B cell (primary cell): ENCODE results near the gene MAP3K5. TPM values are rescaled to one million over a fixed set of nuclear protein-coding genes. Genes with fewer than 3 reads are reported as not detected.

Source experiments
- ATAC-seq: fragments of 200-7000 bp; cut with Tn5 transposase; one replicate; pipeline ENCODE4 v1.10.0; 2021; ENCODE audit warnings: low read depth, mild to moderate bottlenecking, moderate number of reproducible peaks, moderate library complexity
- CTCF ChIA-PET: fragments of 350-600 bp; sonication (Branson Sonifier 250); formaldehyde crosslinking; loops from one replicate; lab custom pipeline; 2021; ENCODE audit warnings: antibody characterized with exemption, inconsistent platforms; lab: Charles Lee
- POLR2A ChIA-PET: fragments of 350-600 bp; sonication (Branson Sonifier 250); formaldehyde crosslinking; loops from one replicate; lab custom pipeline; 2021; ENCODE audit warnings: antibody characterized with exemption; lab: Charles Lee
- DNase-seq: peaks from one replicate; pipeline ENCODE4 v3.0.0; 2013
- H2AFZ ChIP-seq: 2 replicates; pipeline ENCODE4 v1.6.1; 2012; ENCODE audit warnings: mild to moderate bottlenecking, low read depth, low read length; ENCODE audit not compliant: insufficient read depth, poor library complexity, severe bottlenecking
- H3K27ac ChIP-seq, 2 donors: 1 replicate in 1 of 2; 2 replicates in 1 of 2; pipeline ENCODE4 v1.5.1; 2012 to 2013; ENCODE audit warnings: low read length in 2 of 2, mild to moderate bottlenecking in 2 of 2, moderate library complexity in 1 of 2
- H3K27me3 ChIP-seq, 4 experiments: fragments of 200-600 bp in 1 of 4; sonication (generic) in 1 of 4; replicated peaks in 1 of 4; 1 replicate in 2 of 4; 2 replicates in 2 of 4; pipeline versions ENCODE4 v1.6.1 to v1.7.0; 2013 to 2016; ENCODE audit warnings: low read length in 3 of 4, mild to moderate bottlenecking in 2 of 4, mixed read lengths in 1 of 4, moderate library complexity in 1 of 4; ENCODE audit not compliant: insufficient read depth in 4 of 4, control insufficient read depth in 3 of 4; ENCODE audit errors: control extremely low read depth in 1 of 4
- H3K36me3 ChIP-seq, 2 experiments: replicated peaks in 1 of 2; 1 replicate in 1 of 2; 2 replicates in 1 of 2; pipeline versions ENCODE4 v1.6.1 to v1.7.1; 2013; ENCODE audit warnings: low read length in 1 of 2; ENCODE audit not compliant: insufficient read depth in 2 of 2, control insufficient read depth in 1 of 2; ENCODE audit errors: control extremely low read depth in 1 of 2, extremely low read depth in 1 of 2
- H3K4me1 ChIP-seq, 2 donors: fragments of 200-600 bp in 1 of 2; sonication (generic) in 1 of 2; 1 replicate in 1 of 2; 2 replicates in 1 of 2; pipeline versions ENCODE4 v1.5.1 to v1.6.1; 2013 to 2017; ENCODE audit warnings: low read length in 2 of 2; ENCODE audit not compliant: control insufficient read depth in 2 of 2, insufficient read depth in 2 of 2
- H3K4me2 ChIP-seq: replicated peaks from 2 replicates; pipeline ENCODE3; 2012; ENCODE audit warnings: mild to moderate bottlenecking, low read depth, low read length; ENCODE audit not compliant: poor library complexity, severe bottlenecking
- H3K4me3 ChIP-seq, 5 experiments: fragments of 200-600 bp in 1 of 5; sonication (generic) in 1 of 5; 1 replicate in 3 of 5; 2 replicates in 2 of 5; pipeline versions ENCODE4 v1.5.1 to v1.7.0; 2011 to 2016; ENCODE audit warnings: low read length in 4 of 5, mild to moderate bottlenecking in 4 of 5, low read depth in 2 of 5, control low read depth in 1 of 5, moderate library complexity in 1 of 5; ENCODE audit not compliant: insufficient read depth in 1 of 5; ENCODE audit errors: control extremely low read depth in 1 of 5, extremely low read depth in 1 of 5
- H3K79me2 ChIP-seq: fragments of 200-600 bp; sonication (generic); one replicate; pipeline ENCODE4 v1.6.0; 2016; ENCODE audit warnings: low read length; ENCODE audit not compliant: control insufficient read depth, insufficient read depth
- H3K9ac ChIP-seq: fragments of 200-600 bp; sonication (generic); 2 replicates; pipeline ENCODE4 v1.6.1; 2017; ENCODE audit warnings: mild to moderate bottlenecking, low read length, moderate library complexity
- H3K9me3 ChIP-seq, 3 donors: one replicate each; pipeline versions ENCODE4 v1.6.1 to v1.7.1; 2013; ENCODE audit warnings: low read length in 2 of 3; ENCODE audit not compliant: control insufficient read depth in 2 of 3, insufficient read depth in 1 of 3; ENCODE audit errors: control extremely low read depth in 1 of 3
- H4K20me1 ChIP-seq: 2 replicates; pipeline ENCODE4 v1.6.0; 2012; ENCODE audit warnings: mild to moderate bottlenecking, low read length; ENCODE audit not compliant: insufficient read depth, control insufficient read depth, poor library complexity, severe bottlenecking
- H3K27ac Mint-ChIP-seq: one replicate; pipeline ENCODE4 v1.8.0; 2021; ENCODE audit warnings: mixed read lengths
- H3K27me3 Mint-ChIP-seq: one replicate; pipeline ENCODE4 v1.8.0; 2021; ENCODE audit warnings: mixed read lengths
- H3K4me1 Mint-ChIP-seq: one replicate; pipeline ENCODE4 v1.8.0; 2021; ENCODE audit warnings: mixed read lengths
- H3K4me3 Mint-ChIP-seq: one replicate; pipeline ENCODE4 v1.8.0; 2021; ENCODE audit warnings: mixed read lengths
- H3K9me3 Mint-ChIP-seq: one replicate; pipeline ENCODE4 v1.8.0; 2022; ENCODE audit warnings: mixed read lengths; ENCODE audit not compliant: insufficient read depth
- CTCF ChIP-seq: fragments of 200-600 bp; IDR thresholded peaks from one replicate; pipeline ENCODE4 v1.8.0; 2022; ENCODE audit warnings: antibody characterized with exemption, mild to moderate bottlenecking
- EZH2 ChIP-seq: IDR thresholded peaks from 2 replicates; pipeline ENCODE4 v1.6.1; 2012; ENCODE audit warnings: borderline replicate concordance, low read depth, mild to moderate bottlenecking, moderate library complexity, low read length; ENCODE audit not compliant: insufficient read depth, poor library complexity, severe bottlenecking
- WGBS: methylation state at CpG from one replicate; pipeline ENCODE4 v1.1.5; 2013; ENCODE audit warnings: missing lambda C conversion rate; ENCODE audit not compliant: insufficient coverage; 5-methylcytosine and 5-hydroxymethylcytosine counted together
- intact Hi-C: fragments of 100-400 bp; cut with micrococcal nuclease; formaldehyde crosslinking; loops from one replicate; pipeline ENCODE4 v1.10.0; 2022
- polyA plus RNA-seq: library from polyadenylated mRNA; depleted of rRNA; stranded (reverse); fragments of >200 nt; gene quantifications from 2 replicates; pipeline ENCODE4 v1.2.3, GENCODE V29; 2012
- total RNA-seq, 2 donors: library from RNA; stranded (reverse); fragments of 120-200 nt in 1 of 2; gene quantifications; 1 replicate in 1 of 2; 2 replicates in 1 of 2; pipeline versions ENCODE4 v1.2.3 to v1.2.4, GENCODE V29; 2013 to 2022

MAP3K5 gene
- total and polyA plus RNA-seq, 2 donors (not counting 1 experiment from before 2014, with no cell fraction given): 5.7 to 34.1 TPM

- peak overlapping the region; percentile 18 for H3K4me2 ChIP-seq
- CTCF ChIA-PET: interaction anchor here (1.1 to 9.9 kb wide), 6 partner anchors 11 to 147 kb away, joined by 3 to 433 read pairs (median 4); partner anchors contain the start of gene MAP3K5
Observed at GRCh38 chr6:136647363-136647852, 144.9 kb downstream of the MAP3K5 start.

More at GRCh38 chr6:136647363-136647852, 144.9 kb downstream of the MAP3K5 start:
- no peaks in the 10 kb centered on the region for H3K79me2 ChIP-seq
- TF ChIP-seq EZH2: no peak
- no peak for TF ChIP-seq CTCF
- H3K27me3 Mint-ChIP-seq: no peaks in the 10 kb centered on the region
- peaks cover 0 to 9% of the 10 kb centered on the region in 2 experiments for H3K36me3 ChIP-seq
- DNase-seq (peak; percentile 35), ATAC-seq (peak; percentile 67)
- no peaks in the 10 kb centered on the region for H4K20me1 ChIP-seq
- peaks cover 7 to 10% of the 10 kb centered on the region in 2 donors for H3K4me1 ChIP-seq
- H2AFZ ChIP-seq: peak overlapping the region; percentile 25
- no peaks in the 10 kb centered on the region for H3K27me3 ChIP-seq
- no peak overlapping the region for H3K4me3 ChIP-seq
- H3K27ac ChIP-seq: peak overlapping the region in 1 of 2 donors; percentile 54
- POLR2A ChIA-PET: interaction anchor here (1.1 to 2.6 kb wide), 2 partner anchors 114 to 145 kb away, joined by 7 to 11 read pairs; partner anchors contain the start of gene MAP3K5
- no peaks in the 10 kb centered on the region for H3K9me3 Mint-ChIP-seq
- intact Hi-C loops: no loop called here
- peaks cover 8% of the 10 kb centered on the region for H3K4me1 Mint-ChIP-seq
- H3K9ac ChIP-seq: peak overlapping the region; percentile 4
- 45% methylated on average over 9 of the region's 9 CpGs for WGBS
- no peaks in the 10 kb centered on the region for H3K9me3 ChIP-seq
- no peak overlapping the region for H3K4me3 Mint-ChIP-seq
- H3K27ac Mint-ChIP-seq: no peak overlapping the region
